ENCODE results near the gene CNGA3. TPM values are rescaled to one million over a fixed set of nuclear protein-coding genes. Genes with fewer than 3 reads are reported as not detected.

CNGA3 gene
- total RNA-seq, 1 donor from 2014 or later = not detected

DNA sequence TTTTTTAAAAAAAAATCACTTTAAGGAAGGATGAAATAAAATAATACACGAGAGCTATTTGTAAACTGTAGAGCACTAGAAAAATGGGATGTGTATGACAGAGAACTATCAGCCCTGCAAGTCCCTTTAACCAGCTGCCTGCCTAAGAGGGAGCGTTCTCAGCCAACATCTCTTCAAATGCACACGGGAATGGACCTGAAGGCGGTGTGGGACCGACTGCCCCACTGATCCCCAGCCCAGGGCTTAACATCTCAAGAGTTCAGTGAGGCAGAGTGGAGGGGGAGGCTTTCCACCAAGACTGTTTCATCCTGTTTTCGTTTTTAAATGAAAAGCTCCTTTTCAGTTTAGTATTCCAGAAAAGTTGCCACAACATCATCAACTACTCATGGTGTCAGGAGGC lies 100.6 kb downstream of the CNGA3 start:
- Mint-ChIP-seq H3K4me3 (ENCODE audit: low read depth) (peak overlapping the region; percentile 86), H3K27ac (peak overlapping the region; percentile 86), H3K36me3 (ENCODE audit: low read depth) (peaks cover 4% of the 10 kb centered on the region), H3K4me1 (ENCODE audit: low read depth) (peaks cover 54% of the 10 kb centered on the region), H3K9me3 (no peaks in the 10 kb centered on the region), H3K27me3 (ENCODE audit: low read depth) (no peaks in the 10 kb centered on the region)
- intact Hi-C loops (cut with micrococcal nuclease) = loop anchor here (1.0 to 5.0 kb wide), 3 partner anchors 8 to 320 kb away; no protein-coding TSS in a partner anchor
- DNase-seq (ENCODE audit: low spot score) = no peak

Other genes starting within 250 kb of the CNGA3 start
- 35.9 and 40.2 TPM in 2 replicates for gene INPP4A, start 98.4 kb downstream of the CNGA3 start, total RNA-seq

Data from activated T-helper 2 cell treated with anti-CD3 and anti-CD28 coated beads, Interferon-gamma antibody, Interleukin-2, Interleukin-4, amounts not matched to agents 10 μg/mL and 5 μg/mL and 100 μg/mL, durations not matched to agents 14 hours and 24 hours and 36 hours (primary cell).